HG03439 (cell line): ENCODE data around the gene BCAS1.

ENCODE experiments used
- ATAC-seq: cut with Tn5 transposase; IDR thresholded peaks from one replicate; pipeline ENCODE4 v1.9.1; 2021; ENCODE audit warnings: mild to moderate bottlenecking, moderate library complexity; ENCODE audit not compliant: unreplicated experiment

The BCAS1 gene

GRCh38 chr20:53896041-53896440 is 174.4 kb downstream of the BCAS1 start:
- no peak for ATAC-seq

- no peak for ATAC-seq
These were observed 175.0 kb downstream of the BCAS1 start for GRCh38 chr20:53895385-53895755.

- ATAC-seq, result no peak
These were observed 175.5 kb downstream of the BCAS1 start for GRCh38 chr20:53894707-53895384.
